Upper lobe of left lung (tissue), 4 donors: ENCODE measurements around the gene ADGRD1.

ENCODE experiments used
- CTCF ChIP-seq, 6 experiments: fragments of 450-650 bp in 4 of 6; fragments of 200-600 bp in 2 of 6; sonication (generic) in 2 of 6; IDR thresholded peaks; one replicate each; pipeline ENCODE4 v1.5.1; 2016 to 2019; ENCODE audit warnings: antibody characterized with exemption in 6 of 6
- EP300 ChIP-seq, 4 donors: sonication (generic); formaldehyde crosslinking; IDR thresholded peaks; one replicate each; pipeline ENCODE4 v1.5.1; 2017; ENCODE audit warnings: antibody characterized with exemption in 4 of 4, control low read depth in 2 of 4
- POLR2AphosphoS5 ChIP-seq, 2 donors: sonication (generic); formaldehyde crosslinking; IDR thresholded peaks; one replicate each; pipeline ENCODE4 v1.5.1; 2017; ENCODE audit warnings: antibody characterized with exemption in 2 of 2

GRCh38 chr12:131060011-131060703 lies 106.5 kb downstream of the ADGRD1 start:
- TF ChIP-seq EP300 (IDR thresholded peaks at IDR 0.05) = no peak
- TF ChIP-seq CTCF (IDR thresholded peaks at IDR 0.05) = no peak
- no peak for TF ChIP-seq POLR2AphosphoS5 (IDR thresholded peaks at IDR 0.05)
